HepG2 (cell line): ENCODE data around the gene GIMAP8. TPM values are rescaled to one million over a fixed set of nuclear protein-coding genes. Genes with fewer than 3 reads are reported as not detected.

Source experiments
- CCDC6 ChIP-seq: sonication (generic); formaldehyde crosslinking; IDR thresholded peaks from 2 replicates; pipeline ENCODE4 v1.8.1; 2022; ENCODE audit warnings: mild to moderate bottlenecking, missing genetic modification reagents, moderate library complexity
- CHCHD3 ChIP-seq: sonication (generic); formaldehyde crosslinking; IDR thresholded peaks from 2 replicates; pipeline ENCODE4 v1.8.0; 2022; ENCODE audit warnings: mild to moderate bottlenecking, missing genetic modification reagents, moderate library complexity
- CREM ChIP-seq, 2 experiments: sonication (generic) in 1 of 2; formaldehyde crosslinking in 1 of 2; IDR thresholded peaks; 2 replicates each; pipeline versions ENCODE4 v1.4.0 to v1.6.1; 2016 to 2020; ENCODE audit warnings: antibody characterized with exemption in 1 of 2, mild to moderate bottlenecking in 1 of 2, missing genetic modification reagents in 1 of 2
- E2F5 ChIP-seq: sonication (generic); formaldehyde crosslinking; conservative IDR thresholded peaks from 2 replicates; pipeline ENCODE4 v1.4.0; 2020; ENCODE audit warnings: missing genetic modification reagents
- HHEX ChIP-seq: IDR thresholded peaks from 2 replicates; pipeline ENCODE4 v1.6.1; 2016; ENCODE audit warnings: control low read depth
- HMG20A ChIP-seq: IDR thresholded peaks from 2 replicates; pipeline ENCODE4 v1.6.1; 2016; ENCODE audit warnings: borderline replicate concordance
- MIER3 ChIP-seq: IDR thresholded peaks from 2 replicates; pipeline ENCODE4 v1.6.1; 2016; ENCODE audit warnings: missing compliant biosample characterization, borderline replicate concordance
- NFIC ChIP-seq: IDR thresholded peaks from 2 replicates; pipeline ENCODE4 v1.6.1; 2012; ENCODE audit warnings: mild to moderate bottlenecking, low read length, inconsistent platforms
- SOX6 ChIP-seq, 2 experiments: fragments of 450-650 bp in 1 of 2; sonication (generic) in 1 of 2; formaldehyde crosslinking in 1 of 2; IDR thresholded peaks; 2 replicates each; pipeline versions ENCODE4 v1.4.0 to v1.6.1; 2017 to 2020; ENCODE audit warnings: antibody characterized with exemption in 1 of 2, mild to moderate bottlenecking in 1 of 2, missing genetic modification reagents in 1 of 2
- ZBTB20 ChIP-seq: sonication (generic); formaldehyde crosslinking; IDR thresholded peaks from 2 replicates; pipeline ENCODE4 v1.8.1; 2023; ENCODE audit warnings: missing genetic modification reagents, low read depth, mild to moderate bottlenecking, borderline replicate concordance
- ZNF407 ChIP-seq: sonication (generic); formaldehyde crosslinking; IDR thresholded peaks from one replicate; pipeline ENCODE4 v1.5.1; 2020; ENCODE audit warnings: mild to moderate bottlenecking, missing genetic modification reagents; ENCODE audit errors: not compliant biosample characterization
- ZSCAN29 ChIP-seq: sonication (generic); formaldehyde crosslinking; conservative IDR thresholded peaks from 2 replicates; pipeline ENCODE4 v1.4.0; 2020; ENCODE audit warnings: mild to moderate bottlenecking, missing genetic modification reagents
- polyA plus RNA-seq, 8 experiments: library from polyadenylated mRNA; depleted of rRNA in 3 of 8; stranded (reverse) in 7 of 8; unstranded in 1 of 8; fragments of >200 nt; fragmentation: Illumina TruSeq in 4 of 8; extraction: Trizol in 4 of 8; gene quantifications; 2 replicates each; pipeline versions ENCODE4 v1.2.1 to v1.2.3, GENCODE V29; 2011 to 2016; ENCODE audit warnings: low read depth in 4 of 8, missing spikeins in 1 of 8, mixed read lengths in 1 of 8; ENCODE audit not compliant: insufficient read depth in 1 of 8
- total RNA-seq, 5 experiments: library from RNA; depleted of rRNA; stranded (reverse); fragments of >200 nt; fragmentation: Illumina TruSeq; extraction: Trizol; gene quantifications; 2 replicates each; pipeline ENCODE4 v1.2.3, GENCODE V29; 2016; ENCODE audit warnings: low read depth in 1 of 5

GIMAP8 gene
- total and polyA plus RNA-seq, 2 of the 13 experiments (the other 11 are each of a cell fraction or from before 2014, with no cell fraction given): not detected

DNA sequence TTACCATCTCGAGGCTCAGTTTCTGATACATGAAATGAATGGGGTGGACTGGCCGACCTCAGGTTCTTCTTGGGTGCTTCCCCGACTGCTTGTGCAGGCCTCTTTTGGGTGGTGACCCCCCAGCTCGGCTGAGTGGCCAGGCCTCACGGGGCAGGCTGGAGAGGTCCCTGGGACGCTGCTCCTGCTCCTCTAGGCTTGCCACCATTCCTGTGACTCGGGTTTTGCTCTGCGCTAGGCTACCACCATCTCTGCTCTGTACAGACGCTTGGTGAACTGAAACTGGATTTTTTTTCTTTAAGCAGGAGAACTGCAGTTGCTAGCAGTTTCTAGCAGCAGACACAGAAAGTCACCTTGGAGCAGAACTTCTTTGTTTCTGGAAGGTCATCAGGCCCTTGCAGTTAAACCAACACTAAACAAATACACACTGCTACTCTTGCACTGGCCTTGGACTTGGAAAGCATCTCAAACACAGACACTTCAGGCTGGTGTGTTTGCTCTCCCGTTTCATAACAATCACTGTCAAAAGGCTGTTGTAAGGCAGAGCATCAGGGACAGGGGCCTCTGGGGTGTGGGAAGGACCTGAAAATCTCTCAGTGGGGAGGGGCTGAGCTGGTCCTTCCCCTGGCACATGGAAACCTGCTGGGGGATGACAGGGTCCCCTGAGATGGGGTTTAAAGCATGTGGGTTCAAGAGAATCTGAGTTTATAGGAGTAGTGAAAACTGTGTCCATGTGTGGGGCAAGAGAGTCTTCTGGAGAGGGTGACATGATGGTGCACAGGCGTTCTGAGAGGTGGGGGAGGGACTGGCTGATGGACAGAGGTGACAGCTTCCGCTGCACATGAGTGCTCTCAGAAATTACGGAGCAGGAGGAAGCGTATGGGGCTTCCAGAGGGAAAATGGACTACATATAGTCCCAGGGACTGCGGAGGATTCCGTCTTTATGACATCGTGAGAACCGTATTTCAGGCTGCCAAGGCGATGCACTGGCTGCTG is 35.0 kb upstream of the GIMAP8 start (continued):
- TF ChIP-seq HHEX (CRISPR knock-in tag): peak; percentile 84
- TF ChIP-seq MIER3 (CRISPR knock-in tag): peak; percentile 80; the same call in 1 of the 2 replicates
- TF ChIP-seq HMG20A: peak; percentile 91; the same call in 1 of the 2 replicates
- TF ChIP-seq NFIC: 0 out of 2 replicates have a peak, but pooled peaks have one; percentile 45
- TF ChIP-seq CCDC6: peak; percentile 72; the same call in 1 of the 2 replicates
- TF ChIP-seq SOX6 (IDR thresholded peaks at IDR 0.05): no peak
- TF ChIP-seq SOX6 (CRISPR knock-in tag; IDR thresholded peaks at IDR 0.05): peak; percentile 97
- TF ChIP-seq ZBTB20 (CRISPR knock-in tag): no peak
- peak; percentile 80; the same call in 1 of the 2 replicates for TF ChIP-seq CREM (IDR thresholded peaks at IDR 0.05)
- TF ChIP-seq CREM (CRISPR knock-in tag; IDR thresholded peaks at IDR 0.05): no peak
- TF ChIP-seq E2F5: no peak
- peak; percentile 12 for TF ChIP-seq ZNF407 (CRISPR knock-in tag)
- TF ChIP-seq CHCHD3 (CRISPR knock-in tag): no peak
- TF ChIP-seq ZSCAN29 (CRISPR knock-in tag): 0 out of 2 replicates have a peak, but pooled peaks have one; percentile 26
